GM23338 (cell line): ENCODE data around the gene TCEAL5. TPM values are rescaled to one million over a fixed set of nuclear protein-coding genes. Genes with fewer than 3 reads are reported as not detected.

Experiments used
- ATAC-seq: fragments of 200-7000 bp; cut with Tn5 transposase; 3 replicates; pipeline ENCODE4 v1.9.1; 2020
- DNase-seq: peaks from one replicate; pipeline ENCODE4 v3.0.0-alpha.2; 2015; ENCODE audit warnings: low spot score
- H2AFZ ChIP-seq: fragments of 200-600 bp; sonication (generic); 2 replicates; pipeline ENCODE4 v1.8.0; 2016; ENCODE audit warnings: antibody characterized with exemption, mild to moderate bottlenecking, moderate library complexity
- H3F3A ChIP-seq: fragments of 200-600 bp; sonication (generic); replicated peaks from 2 replicates; pipeline ENCODE4 v1.8.0; 2017; ENCODE audit warnings: antibody characterized with exemption, mixed run types, low read depth
- H3K27ac ChIP-seq: fragments of 200-600 bp; sonication (generic); 2 replicates; pipeline ENCODE4 v1.6.1; 2016; ENCODE audit warnings: low read depth
- H3K27me3 ChIP-seq: fragments of 200-600 bp; sonication (generic); 2 replicates; pipeline ENCODE4 v1.8.0; 2016; ENCODE audit warnings: mild to moderate bottlenecking, mixed run types, moderate library complexity; ENCODE audit not compliant: insufficient read depth
- H3K36me3 ChIP-seq: fragments of 200-600 bp; sonication (generic); 2 replicates; pipeline ENCODE4 v1.8.0; 2016; ENCODE audit warnings: mild to moderate bottlenecking; ENCODE audit not compliant: insufficient read depth
- H3K4me1 ChIP-seq: fragments of 200-600 bp; sonication (generic); 2 replicates; pipeline ENCODE4 v1.8.0; 2016; ENCODE audit warnings: mild to moderate bottlenecking, moderate library complexity; ENCODE audit not compliant: insufficient read depth
- H3K4me2 ChIP-seq: fragments of 200-600 bp; sonication (generic); 2 replicates; pipeline ENCODE4 v1.7.1; 2017; ENCODE audit warnings: mixed run types
- H3K4me3 ChIP-seq: fragments of 200-600 bp; sonication (generic); 2 replicates; pipeline ENCODE4 v1.6.1; 2016; ENCODE audit warnings: mixed run types
- H3K79me2 ChIP-seq: fragments of 200-600 bp; sonication (generic); replicated peaks from 2 replicates; pipeline ENCODE4 v1.8.0; 2017; ENCODE audit warnings: mild to moderate bottlenecking; ENCODE audit not compliant: insufficient read depth
- H3K9me2 ChIP-seq: fragments of 200-600 bp; sonication (generic); 2 replicates; pipeline ENCODE4 v1.8.0; 2017; ENCODE audit not compliant: insufficient read depth
- H4K20me1 ChIP-seq: fragments of 200-600 bp; sonication (generic); replicated peaks from 2 replicates; pipeline ENCODE4 v1.8.0; 2017; ENCODE audit warnings: mild to moderate bottlenecking; ENCODE audit not compliant: insufficient read depth
- H3K27ac Mint-ChIP-seq: 2 replicates; pipeline ENCODE4 v1.8.0; 2020; ENCODE audit warnings: inconsistent platforms, mild to moderate bottlenecking, moderate library complexity, mixed read lengths
- H3K27me3 Mint-ChIP-seq: 3 replicates; pipeline ENCODE4 v1.8.0; 2022; ENCODE audit warnings: low read depth, mild to moderate bottlenecking, moderate library complexity, mixed read lengths, inconsistent platforms; ENCODE audit not compliant: insufficient read depth, poor library complexity
- H3K36me3 Mint-ChIP-seq: 3 replicates; pipeline ENCODE4 v1.8.0; 2021; ENCODE audit warnings: low read depth, mild to moderate bottlenecking, inconsistent platforms, moderate library complexity, mixed read lengths
- H3K4me1 Mint-ChIP-seq: 3 replicates; pipeline ENCODE4 v1.8.0; 2020; ENCODE audit warnings: mild to moderate bottlenecking, inconsistent platforms, mixed read lengths
- H3K4me3 Mint-ChIP-seq: 3 replicates; pipeline ENCODE4 v1.8.0; 2021; ENCODE audit warnings: moderate library complexity, mild to moderate bottlenecking, inconsistent platforms, mixed read lengths
- H3K9me3 Mint-ChIP-seq: 3 replicates; pipeline ENCODE4 v1.8.0; 2020; ENCODE audit warnings: moderate library complexity, mild to moderate bottlenecking, inconsistent platforms, mixed read lengths
- CREB1 ChIP-seq: fragments of 250-450 bp; sonication (Bioruptor Pico); IDR thresholded peaks from 2 replicates; pipeline ENCODE4 v1.5.0; 2020; ENCODE audit warnings: low read depth, mild to moderate bottlenecking, moderate library complexity
- EZH2 ChIP-seq: fragments of 200-600 bp; sonication (generic); IDR thresholded peaks from one replicate; pipeline ENCODE4 v1.8.0; 2017; ENCODE audit warnings: antibody characterized with exemption, mild to moderate bottlenecking, low read depth; ENCODE audit not compliant: unreplicated experiment
- JUNB ChIP-seq: IDR thresholded peaks from one replicate; pipeline ENCODE4 v1.6.1; 2016; ENCODE audit warnings: antibody characterized with exemption; ENCODE audit not compliant: unreplicated experiment
- NANOG ChIP-seq: IDR thresholded peaks from 2 replicates; pipeline ENCODE4 v1.6.1; 2016; ENCODE audit warnings: antibody characterized with exemption, borderline replicate concordance
- ZNF114 ChIP-seq: fragments of 250-450 bp; sonication (Bioruptor Pico); IDR thresholded peaks from 2 replicates; pipeline ENCODE4 v1.5.0; 2020; ENCODE audit warnings: mild to moderate bottlenecking, moderate library complexity
- polyA plus RNA-seq: library from polyadenylated mRNA; unstranded; fragments of >200 nt; fragmentation: Nextera tagmentation; extraction: Ambion mirVana; gene quantifications from 2 replicates; pipeline ENCODE4 v1.2.1, GENCODE V29; 2016
- total RNA-seq: library from RNA; depleted of rRNA; stranded (reverse); fragments of >200 nt; shearing (Covaris generic); gene quantifications from 2 replicates; pipeline ENCODE4 v1.2.3, GENCODE V29; 2014
- TF ChIP-seq, protein P1 (sequence below): IDR thresholded peaks from one replicate; pipeline ENCODE4 v1.6.1; 2018; ENCODE audit warnings: antibody characterized with exemption; ENCODE audit not compliant: unreplicated experiment
- TF ChIP-seq, protein P2 (sequence below), 2 experiments: fragments of 200-600 bp in 1 of 2; sonication (generic) in 1 of 2; conservative IDR thresholded peaks; 2 replicates each; pipeline versions ENCODE4 v1.5.1 to v1.6.1; 2016 to 2017; ENCODE audit warnings: antibody characterized with exemption in 2 of 2, low read depth in 2 of 2, mild to moderate bottlenecking in 2 of 2, moderate library complexity in 1 of 2
- TF ChIP-seq, protein P3 (sequence below): IDR thresholded peaks from 2 replicates; pipeline ENCODE4 v1.6.1; 2016; ENCODE audit warnings: antibody characterized with exemption

The TCEAL5 gene
- total and polyA plus RNA-seq, 2 experiments from 2014 or later = 1.8 to 22.4 TPM

DNA sequence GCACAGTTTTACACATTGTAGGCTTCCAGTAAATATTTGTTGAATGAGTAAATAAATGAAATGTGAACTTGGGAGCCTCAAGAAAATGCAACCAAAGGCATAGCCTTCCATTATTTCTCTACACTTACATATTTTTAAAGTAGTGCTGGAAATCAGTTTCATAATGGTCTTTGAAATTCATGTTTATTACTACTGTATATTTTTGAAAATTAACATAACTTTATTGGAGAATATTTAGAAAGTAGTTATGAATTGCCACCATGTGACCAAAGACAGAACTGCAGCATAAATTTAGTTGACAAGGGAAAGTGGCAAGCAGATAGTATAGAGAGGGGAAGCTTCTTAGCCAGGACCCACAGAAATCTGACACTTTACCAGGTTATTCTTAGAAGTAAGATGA is 28.0 kb downstream of the TCEAL5 start:
- Histone ChIP-seq H3K36me3 (peaks cover 6% of the 10 kb centered on the region; the same call in 1 of the 2 replicates), H4K20me1 (no peaks in the 10 kb centered on the region), H3K4me1 (peaks cover 9% of the 10 kb centered on the region), H3K4me2 (no peak overlapping the region), H3K9me2 (no peaks in the 10 kb centered on the region), H3F3A (no peaks in the 10 kb centered on the region), H3K79me2 (peaks cover 8% of the 10 kb centered on the region), H2AFZ (no peak overlapping the region), H3K4me3 (no peak overlapping the region), H3K27me3 (no peaks in the 10 kb centered on the region), H3K27ac (no peak overlapping the region)
- no peak overlapping the region for H3K4me3 Mint-ChIP-seq
- DNase-seq = peak; percentile 10
- no peak overlapping the region for H3K27ac Mint-ChIP-seq
- H3K27me3 Mint-ChIP-seq = peaks cover 3% of the 10 kb centered on the region
- peaks cover 19% of the 10 kb centered on the region for H3K36me3 Mint-ChIP-seq
- TF ChIP-seq NANOG (no peak), EZH2 (no peak), CREB1 (CRISPR knock-in tag) (no peak), ZNF114 (no peak)
- TF ChIP-seq, protein P1, sequence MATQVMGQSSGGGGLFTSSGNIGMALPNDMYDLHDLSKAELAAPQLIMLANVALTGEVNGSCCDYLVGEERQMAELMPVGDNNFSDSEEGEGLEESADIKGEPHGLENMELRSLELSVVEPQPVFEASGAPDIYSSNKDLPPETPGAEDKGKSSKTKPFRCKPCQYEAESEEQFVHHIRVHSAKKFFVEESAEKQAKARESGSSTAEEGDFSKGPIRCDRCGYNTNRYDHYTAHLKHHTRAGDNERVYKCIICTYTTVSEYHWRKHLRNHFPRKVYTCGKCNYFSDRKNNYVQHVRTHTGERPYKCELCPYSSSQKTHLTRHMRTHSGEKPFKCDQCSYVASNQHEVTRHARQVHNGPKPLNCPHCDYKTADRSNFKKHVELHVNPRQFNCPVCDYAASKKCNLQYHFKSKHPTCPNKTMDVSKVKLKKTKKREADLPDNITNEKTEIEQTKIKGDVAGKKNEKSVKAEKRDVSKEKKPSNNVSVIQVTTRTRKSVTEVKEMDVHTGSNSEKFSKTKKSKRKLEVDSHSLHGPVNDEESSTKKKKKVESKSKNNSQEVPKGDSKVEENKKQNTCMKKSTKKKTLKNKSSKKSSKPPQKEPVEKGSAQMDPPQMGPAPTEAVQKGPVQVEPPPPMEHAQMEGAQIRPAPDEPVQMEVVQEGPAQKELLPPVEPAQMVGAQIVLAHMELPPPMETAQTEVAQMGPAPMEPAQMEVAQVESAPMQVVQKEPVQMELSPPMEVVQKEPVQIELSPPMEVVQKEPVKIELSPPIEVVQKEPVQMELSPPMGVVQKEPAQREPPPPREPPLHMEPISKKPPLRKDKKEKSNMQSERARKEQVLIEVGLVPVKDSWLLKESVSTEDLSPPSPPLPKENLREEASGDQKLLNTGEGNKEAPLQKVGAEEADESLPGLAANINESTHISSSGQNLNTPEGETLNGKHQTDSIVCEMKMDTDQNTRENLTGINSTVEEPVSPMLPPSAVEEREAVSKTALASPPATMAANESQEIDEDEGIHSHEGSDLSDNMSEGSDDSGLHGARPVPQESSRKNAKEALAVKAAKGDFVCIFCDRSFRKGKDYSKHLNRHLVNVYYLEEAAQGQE = no peak
- TF ChIP-seq, protein P2, sequence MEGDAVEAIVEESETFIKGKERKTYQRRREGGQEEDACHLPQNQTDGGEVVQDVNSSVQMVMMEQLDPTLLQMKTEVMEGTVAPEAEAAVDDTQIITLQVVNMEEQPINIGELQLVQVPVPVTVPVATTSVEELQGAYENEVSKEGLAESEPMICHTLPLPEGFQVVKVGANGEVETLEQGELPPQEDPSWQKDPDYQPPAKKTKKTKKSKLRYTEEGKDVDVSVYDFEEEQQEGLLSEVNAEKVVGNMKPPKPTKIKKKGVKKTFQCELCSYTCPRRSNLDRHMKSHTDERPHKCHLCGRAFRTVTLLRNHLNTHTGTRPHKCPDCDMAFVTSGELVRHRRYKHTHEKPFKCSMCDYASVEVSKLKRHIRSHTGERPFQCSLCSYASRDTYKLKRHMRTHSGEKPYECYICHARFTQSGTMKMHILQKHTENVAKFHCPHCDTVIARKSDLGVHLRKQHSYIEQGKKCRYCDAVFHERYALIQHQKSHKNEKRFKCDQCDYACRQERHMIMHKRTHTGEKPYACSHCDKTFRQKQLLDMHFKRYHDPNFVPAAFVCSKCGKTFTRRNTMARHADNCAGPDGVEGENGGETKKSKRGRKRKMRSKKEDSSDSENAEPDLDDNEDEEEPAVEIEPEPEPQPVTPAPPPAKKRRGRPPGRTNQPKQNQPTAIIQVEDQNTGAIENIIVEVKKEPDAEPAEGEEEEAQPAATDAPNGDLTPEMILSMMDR (conservative IDR thresholded peaks at IDR 0.05; ENCODE audit: low read depth in 2 of 2) = peak; percentile 34 to 38; a peak in 2 of 4 replicates
- TF ChIP-seq, protein P3, sequence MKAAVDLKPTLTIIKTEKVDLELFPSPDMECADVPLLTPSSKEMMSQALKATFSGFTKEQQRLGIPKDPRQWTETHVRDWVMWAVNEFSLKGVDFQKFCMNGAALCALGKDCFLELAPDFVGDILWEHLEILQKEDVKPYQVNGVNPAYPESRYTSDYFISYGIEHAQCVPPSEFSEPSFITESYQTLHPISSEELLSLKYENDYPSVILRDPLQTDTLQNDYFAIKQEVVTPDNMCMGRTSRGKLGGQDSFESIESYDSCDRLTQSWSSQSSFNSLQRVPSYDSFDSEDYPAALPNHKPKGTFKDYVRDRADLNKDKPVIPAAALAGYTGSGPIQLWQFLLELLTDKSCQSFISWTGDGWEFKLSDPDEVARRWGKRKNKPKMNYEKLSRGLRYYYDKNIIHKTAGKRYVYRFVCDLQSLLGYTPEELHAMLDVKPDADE = no peak
- no peaks in the 10 kb centered on the region for H3K9me3 Mint-ChIP-seq
- H3K4me1 Mint-ChIP-seq = peaks cover 22% of the 10 kb centered on the region; the same call in 2 of the 3 replicates
- no peak for ATAC-seq

DNA sequence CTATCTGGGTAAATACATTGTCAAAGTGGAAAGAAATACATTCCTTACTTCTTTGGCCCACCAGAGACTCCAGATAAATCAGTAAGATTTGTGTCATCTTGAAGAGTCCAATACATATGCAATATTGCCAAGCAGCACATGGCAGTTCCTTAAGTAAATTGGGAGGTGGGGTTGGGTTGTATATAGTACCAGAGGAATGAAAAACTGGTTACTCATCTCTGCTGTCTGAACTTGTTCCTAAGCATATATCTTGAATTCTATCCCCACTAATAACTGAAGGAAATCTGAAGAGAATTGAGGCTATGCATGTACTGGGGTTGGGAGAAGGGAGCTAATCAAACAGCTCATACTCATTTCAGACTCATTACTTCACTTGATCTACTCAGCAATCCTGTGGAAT is 36.4 kb downstream of the TCEAL5 start:
- no peaks in the 10 kb centered on the region for H3K27me3 Mint-ChIP-seq
- DNase-seq = no peak
- Histone ChIP-seq H3K27ac (no peak overlapping the region), H3K79me2 (no peaks in the 10 kb centered on the region), H3K36me3 (no peaks in the 10 kb centered on the region), H3K27me3 (no peaks in the 10 kb centered on the region), H3K4me3 (no peak overlapping the region), H3K4me1 (no peaks in the 10 kb centered on the region), H3F3A (no peaks in the 10 kb centered on the region), H2AFZ (no peak overlapping the region), H4K20me1 (no peaks in the 10 kb centered on the region), H3K9me2 (no peaks in the 10 kb centered on the region), H3K4me2 (no peak overlapping the region)
- no peaks in the 10 kb centered on the region for H3K9me3 Mint-ChIP-seq
- H3K4me1 Mint-ChIP-seq = peaks cover 13% of the 10 kb centered on the region
- H3K27ac Mint-ChIP-seq = no peak overlapping the region
- no peak for ATAC-seq
- no peaks in the 10 kb centered on the region for H3K36me3 Mint-ChIP-seq
- TF ChIP-seq EZH2 = no peak
- TF ChIP-seq JUNB = no peak
- TF ChIP-seq, protein P3 = no peak
- TF ChIP-seq, protein P1 = no peak
- no peak overlapping the region for H3K4me3 Mint-ChIP-seq
